LNCAP (cell line): Measurements from ENCODE around the gene ADAM8.

ENCODE experiments used
- TF ChIP-seq, protein P1 (sequence below): fragments of 450-650 bp; IDR thresholded peaks from 2 replicates; pipeline ENCODE4 v1.5.1; 2017; ENCODE audit warnings: mild to moderate bottlenecking

ADAM8 gene

DNA sequence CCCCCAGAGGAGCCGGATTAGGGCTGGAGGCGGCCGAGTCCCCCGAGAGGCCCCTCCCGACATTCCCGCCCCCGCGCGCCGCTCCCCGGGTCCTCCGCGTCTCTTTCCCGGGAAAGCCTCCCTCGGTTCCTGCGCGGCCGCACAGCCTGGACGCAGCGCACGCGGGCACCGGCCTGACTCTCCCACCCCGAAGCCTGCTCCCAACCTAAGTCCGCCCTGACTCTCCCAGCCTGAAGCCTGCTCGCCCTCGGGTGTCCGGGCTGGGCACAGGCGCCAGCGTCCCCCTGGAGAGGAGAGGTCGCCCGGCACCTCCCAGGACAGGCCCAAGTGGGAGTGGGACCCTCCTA lies 39.5 kb downstream of the ADAM8 start:
- TF ChIP-seq, protein P1, sequence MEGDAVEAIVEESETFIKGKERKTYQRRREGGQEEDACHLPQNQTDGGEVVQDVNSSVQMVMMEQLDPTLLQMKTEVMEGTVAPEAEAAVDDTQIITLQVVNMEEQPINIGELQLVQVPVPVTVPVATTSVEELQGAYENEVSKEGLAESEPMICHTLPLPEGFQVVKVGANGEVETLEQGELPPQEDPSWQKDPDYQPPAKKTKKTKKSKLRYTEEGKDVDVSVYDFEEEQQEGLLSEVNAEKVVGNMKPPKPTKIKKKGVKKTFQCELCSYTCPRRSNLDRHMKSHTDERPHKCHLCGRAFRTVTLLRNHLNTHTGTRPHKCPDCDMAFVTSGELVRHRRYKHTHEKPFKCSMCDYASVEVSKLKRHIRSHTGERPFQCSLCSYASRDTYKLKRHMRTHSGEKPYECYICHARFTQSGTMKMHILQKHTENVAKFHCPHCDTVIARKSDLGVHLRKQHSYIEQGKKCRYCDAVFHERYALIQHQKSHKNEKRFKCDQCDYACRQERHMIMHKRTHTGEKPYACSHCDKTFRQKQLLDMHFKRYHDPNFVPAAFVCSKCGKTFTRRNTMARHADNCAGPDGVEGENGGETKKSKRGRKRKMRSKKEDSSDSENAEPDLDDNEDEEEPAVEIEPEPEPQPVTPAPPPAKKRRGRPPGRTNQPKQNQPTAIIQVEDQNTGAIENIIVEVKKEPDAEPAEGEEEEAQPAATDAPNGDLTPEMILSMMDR: no peak

DNA sequence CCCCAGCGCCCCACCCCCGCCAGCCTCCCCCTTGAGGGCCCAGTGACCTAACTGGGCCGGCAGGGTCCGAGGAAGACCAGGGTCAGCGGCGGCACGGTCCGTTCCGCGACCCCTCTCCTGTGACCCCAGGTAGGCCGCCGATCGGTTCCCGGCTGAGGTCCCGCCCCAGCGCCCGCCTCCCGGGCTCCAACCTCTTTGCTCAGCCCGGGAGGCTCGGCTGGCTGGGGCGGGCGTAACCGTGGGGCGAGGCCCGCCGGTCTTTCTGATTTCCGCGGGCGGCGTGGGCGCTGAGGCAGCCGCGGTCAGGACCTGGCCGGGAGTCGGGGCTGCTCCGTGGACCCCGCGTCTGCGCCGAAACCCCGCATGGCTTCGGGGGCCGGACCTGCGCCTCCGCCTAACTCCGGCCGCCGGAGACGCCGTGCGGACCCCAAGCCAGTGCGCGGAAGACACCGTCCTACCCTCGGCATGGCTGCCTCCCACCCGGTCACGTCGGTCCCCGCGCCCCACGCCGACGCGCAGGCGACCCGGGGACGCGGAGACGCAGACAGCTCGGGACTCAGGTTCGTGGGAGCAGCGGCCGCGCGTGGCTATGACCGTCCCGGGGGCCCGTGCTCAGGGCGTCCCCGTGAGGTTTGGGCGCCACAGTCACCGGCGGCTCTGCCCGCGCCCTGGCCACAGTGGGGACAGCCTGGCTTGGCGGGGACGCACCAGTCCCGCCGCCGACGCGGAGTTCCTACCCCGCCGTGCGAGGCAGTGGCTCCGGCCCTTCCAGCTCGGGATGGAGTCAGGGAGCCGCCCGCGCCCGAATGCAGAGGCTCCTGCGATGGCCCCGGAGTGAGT lies 40.0 kb downstream of the ADAM8 start:
- TF ChIP-seq, protein P1: no peak

DNA sequence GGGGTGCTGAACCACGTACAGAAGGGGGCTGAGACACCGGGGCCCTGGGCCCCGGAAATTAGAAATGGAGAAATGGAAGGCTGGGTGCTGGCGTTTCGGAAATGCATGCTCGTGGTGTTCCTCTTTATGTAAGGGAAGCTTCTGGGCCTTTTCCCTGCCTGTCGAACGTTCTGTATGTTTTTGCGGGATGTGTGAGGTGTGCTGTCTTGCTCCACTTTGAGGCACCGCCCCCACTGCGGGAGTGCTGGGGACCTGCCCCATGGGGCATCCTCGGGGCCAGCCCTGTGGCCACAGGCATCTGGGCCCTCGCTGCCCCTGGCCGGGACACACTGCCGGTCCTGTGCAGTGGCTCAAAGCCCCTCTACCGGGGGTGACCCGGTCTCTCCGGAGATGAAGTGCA lies 40.7 kb downstream of the ADAM8 start:
- TF ChIP-seq, protein P1: no peak

DNA sequence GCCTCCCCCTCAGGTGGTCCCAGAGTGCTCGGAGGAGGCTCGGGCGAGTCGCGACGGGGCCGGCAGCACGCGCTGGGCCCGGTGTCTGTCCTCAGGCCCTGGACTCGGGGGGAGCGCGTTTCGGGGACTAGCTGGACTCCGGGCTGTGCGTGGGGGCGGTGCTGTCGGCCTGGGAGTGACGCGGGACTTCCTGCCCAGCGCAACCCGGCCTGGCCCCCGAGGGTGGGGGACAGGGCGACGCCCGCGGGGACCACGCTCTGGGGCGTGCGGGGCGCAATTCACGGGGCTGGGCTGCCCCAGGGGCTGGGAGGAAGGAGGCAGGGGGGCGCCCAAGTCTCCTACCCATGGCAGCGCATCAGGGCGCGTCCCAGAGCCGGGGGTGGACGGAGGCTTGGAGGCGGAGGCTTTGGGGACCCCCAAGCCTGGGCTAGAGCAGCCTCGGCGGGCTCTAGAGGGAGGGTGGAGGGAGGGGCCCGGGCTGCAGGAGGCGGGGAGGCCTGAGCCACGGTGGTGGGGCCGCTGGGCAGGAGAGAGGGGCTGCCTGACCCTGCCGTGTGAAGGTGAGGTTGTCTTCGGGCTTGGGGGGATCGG lies 41.3 kb downstream of the ADAM8 start:
- TF ChIP-seq, protein P1: no peak

GRCh38 chr10:133231946-133232574 lies 44.6 kb downstream of the ADAM8 start:
- TF ChIP-seq, protein P1: no peak

DNA sequence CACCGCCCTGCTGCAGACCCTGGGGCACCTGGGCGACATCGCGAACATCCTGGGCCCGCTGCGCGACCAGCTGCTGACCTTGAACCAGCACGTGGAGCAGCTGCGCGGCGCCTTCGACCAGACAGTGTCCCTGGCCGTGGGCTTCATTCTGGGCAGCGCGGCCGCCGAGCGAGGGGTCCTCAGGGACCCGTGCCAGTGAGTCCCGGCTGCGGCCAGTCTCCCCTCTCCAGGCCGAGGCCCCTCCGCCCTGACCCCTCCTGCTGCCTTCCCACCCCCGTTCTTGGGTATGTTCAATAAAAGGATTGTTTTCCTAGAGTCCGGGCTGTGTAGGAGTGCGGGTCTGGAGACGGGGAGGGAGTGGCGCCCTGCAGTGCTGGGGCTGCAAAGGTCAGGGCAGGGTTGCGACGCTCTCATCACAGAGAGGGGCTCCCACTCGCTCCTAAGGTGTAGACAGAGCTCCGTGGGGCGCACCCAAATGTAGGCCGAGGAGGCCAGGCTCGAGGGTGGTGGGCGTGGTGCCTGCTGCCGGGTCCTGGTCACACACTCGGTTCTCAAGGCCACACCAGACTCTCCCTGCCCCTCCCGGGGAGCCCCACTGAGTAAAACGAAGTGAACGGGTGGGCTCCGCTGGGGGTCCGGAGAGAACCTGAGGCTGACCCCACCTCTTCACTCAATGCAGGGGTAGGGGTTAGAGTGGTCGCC lies 45.3 kb downstream of the ADAM8 start:
- TF ChIP-seq, protein P1: no peak

DNA sequence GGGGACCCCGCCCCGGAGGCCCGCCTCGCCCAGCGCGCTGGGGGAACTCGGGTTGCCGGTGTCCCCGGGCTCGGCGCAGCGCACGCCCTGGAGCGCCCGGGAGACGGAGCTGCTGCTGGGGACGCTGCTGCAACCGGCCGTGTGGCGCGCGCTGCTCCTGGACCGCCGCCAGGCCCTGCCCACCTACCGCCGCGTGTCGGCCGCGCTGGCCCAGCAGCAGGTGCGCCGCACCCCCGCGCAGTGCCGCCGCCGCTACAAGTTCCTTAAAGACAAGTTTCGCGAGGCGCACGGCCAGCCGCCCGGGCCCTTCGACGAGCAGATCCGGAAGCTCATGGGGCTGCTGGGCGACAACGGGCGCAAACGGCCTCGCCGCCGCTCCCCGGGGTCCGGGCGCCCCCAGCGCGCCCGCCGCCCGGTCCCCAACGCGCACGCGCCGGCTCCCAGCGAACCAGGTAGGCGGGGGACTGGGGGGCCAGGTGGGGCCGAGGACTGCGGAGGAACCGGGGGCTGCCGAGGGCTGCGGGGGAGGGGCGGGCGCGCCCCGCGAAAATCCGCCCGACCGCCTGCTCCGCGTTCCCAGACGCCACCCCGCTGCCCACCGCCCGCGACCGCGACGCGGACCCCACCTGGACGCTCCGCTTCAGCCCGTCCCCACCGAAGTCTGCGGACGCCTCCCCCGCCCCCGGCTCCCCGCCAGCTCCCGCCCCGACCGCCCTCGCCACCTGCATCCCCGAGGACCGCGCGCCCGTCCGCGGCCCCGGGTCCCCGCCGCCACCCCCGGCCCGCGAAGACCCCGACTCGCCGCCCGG lies 46.1 kb downstream of the ADAM8 start:
- TF ChIP-seq, protein P1: no peak
